HG03521 (cell line): ENCODE data around the gene GRIN3A.

Source experiments
- ATAC-seq: cut with Tn5 transposase; IDR thresholded peaks from one replicate; pipeline ENCODE4 v1.9.1; 2021; ENCODE audit warnings: mild to moderate bottlenecking, moderate library complexity; ENCODE audit not compliant: unreplicated experiment

The GRIN3A gene

GRCh38 chr9:101706261-101706798, 32.1 kb downstream of the GRIN3A start:
- ATAC-seq = no peak

- ATAC-seq = peak; percentile 78
Measured at GRCh38 chr9:101705135-101705661, 33.2 kb downstream of the GRIN3A start.

- no peak for ATAC-seq
Measured at GRCh38 chr9:101702257-101702656, 36.2 kb downstream of the GRIN3A start.

- ATAC-seq = no peak
Measured at GRCh38 chr9:101693546-101694336, 44.7 kb downstream of the GRIN3A start.

DNA sequence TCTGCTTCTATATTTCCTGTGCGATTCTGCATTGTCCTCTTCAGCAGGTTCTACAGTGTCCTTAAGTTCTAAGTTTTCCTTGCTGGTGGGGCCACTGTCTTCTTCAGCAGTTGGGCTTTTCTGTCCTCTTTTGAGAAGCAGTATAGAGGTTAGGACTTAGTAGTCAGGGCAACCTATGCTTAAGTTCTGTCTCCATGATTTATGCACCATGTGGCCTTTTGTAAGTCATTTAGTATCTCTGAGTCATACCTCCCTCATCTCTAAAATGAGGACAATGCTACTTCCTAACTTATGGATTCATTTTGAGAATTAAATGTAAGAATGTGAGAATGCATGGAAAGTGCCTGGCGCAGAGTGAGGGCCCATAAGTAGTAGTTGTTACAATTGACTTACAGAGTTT, 46.8 kb downstream of the GRIN3A start:
- ATAC-seq = no peak

DNA sequence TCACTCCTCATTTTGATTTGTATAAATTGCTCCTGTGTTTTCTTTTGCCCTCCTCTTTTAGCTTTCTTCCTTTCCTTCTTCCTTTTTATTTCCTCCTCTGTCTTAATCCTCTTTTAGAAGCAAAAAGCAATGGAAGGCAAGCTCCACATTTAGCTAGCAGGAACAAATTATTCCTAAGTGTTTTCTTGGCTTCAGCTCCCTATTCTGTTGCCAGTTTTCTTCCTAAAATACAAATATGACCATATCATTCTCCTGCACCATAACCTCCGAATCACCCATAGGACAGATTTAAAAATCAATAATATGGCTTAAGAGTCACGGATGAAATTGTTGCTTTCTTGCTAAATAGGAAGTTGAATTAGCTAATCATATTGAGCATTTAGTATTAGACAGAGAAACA, 49.4 kb downstream of the GRIN3A start:
- ATAC-seq = no peak

- no peak for ATAC-seq
Measured at GRCh38 chr9:101684665-101685064, 53.8 kb downstream of the GRIN3A start.

DNA sequence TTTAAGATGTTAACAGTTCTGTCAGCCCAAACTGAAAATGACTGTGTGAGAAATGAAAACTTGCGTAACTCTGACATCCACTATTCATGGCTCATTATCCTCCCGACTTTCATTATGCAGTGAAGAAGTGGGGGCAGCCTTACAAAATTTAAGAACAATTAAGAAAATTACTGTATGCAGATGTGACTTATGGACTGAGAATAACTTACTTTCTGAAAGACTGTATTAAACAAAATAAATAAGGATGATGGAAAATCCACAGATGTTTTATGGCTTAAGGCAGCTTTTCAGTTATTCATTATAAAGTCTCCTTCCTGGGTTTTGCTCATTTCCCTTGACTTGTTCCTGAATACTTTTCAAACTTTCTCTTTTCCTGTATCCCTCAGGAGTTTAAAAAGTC, 55.2 kb downstream of the GRIN3A start:
- no peak for ATAC-seq

- no peak for ATAC-seq
Measured at GRCh38 chr9:101677861-101678260, 60.6 kb downstream of the GRIN3A start.

- ATAC-seq = no peak
Measured at GRCh38 chr9:101675341-101675740, 63.1 kb downstream of the GRIN3A start.

GRCh38 chr9:101674165-101674564, 64.3 kb downstream of the GRIN3A start:
- no peak for ATAC-seq

DNA sequence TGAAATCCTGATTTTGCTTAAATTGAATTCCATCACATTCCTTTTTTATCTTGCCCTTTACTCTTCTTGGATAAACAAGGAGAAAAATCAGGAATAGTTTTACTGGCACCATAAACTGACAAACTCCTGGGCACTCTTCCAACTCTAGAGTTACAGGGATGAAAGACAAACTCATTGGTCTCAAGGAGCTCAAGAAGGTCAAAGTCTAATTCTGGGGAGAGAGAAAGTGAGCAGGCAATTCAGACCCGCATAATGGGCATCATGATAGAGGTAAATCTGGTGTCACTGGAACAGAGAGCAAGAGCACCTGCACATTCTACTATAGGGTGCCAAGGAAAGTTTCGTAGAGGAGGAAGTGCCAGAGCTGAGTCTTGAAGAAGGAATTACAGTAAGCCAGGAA, 64.8 kb downstream of the GRIN3A start:
- ATAC-seq = no peak

- no peak for ATAC-seq
Measured at GRCh38 chr9:101671567-101671966, 66.9 kb downstream of the GRIN3A start.

- ATAC-seq = no peak
Measured at GRCh38 chr9:101668421-101668820, 70.0 kb downstream of the GRIN3A start.

DNA sequence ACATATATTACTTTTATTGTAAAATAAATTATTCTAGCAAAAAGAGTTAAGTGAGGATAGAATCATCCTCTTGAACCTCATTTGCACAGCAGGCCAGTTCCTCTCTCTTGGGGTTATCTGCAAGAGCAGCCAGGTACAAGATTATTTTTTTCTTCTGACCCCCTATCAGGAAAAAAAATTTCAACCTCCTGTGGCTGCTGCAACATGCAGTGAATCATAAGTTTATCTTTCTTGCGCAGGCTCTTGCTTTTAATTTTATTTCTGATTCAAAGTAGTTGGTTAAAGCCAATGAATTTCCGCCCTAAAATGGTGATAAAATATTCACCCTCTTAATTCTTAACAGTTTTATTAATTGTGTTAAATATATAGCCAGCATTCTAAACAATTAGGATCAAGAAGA, 74.0 kb downstream of the GRIN3A start:
- no peak for ATAC-seq

- ATAC-seq = no peak
Measured at GRCh38 chr9:101652601-101653175, 85.8 kb downstream of the GRIN3A start.

DNA sequence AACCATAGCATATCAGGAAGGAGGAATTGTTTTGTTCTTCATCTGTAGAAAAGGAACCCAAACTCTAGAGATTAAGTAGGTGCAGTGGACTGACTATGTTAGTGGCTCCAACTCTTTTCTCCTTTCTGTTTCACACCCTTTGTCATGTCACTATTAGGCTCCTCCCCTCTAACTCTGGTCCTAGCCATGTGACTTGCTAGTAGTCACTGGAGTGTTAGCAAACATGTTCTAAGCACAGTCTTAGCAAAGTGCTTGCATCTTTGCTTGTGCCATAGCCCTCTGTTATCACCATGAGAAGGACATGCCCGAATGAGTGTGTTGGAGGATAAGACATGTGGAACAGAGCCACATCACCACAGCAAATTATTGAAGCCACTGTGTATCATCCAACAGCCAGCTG, 88.3 kb downstream of the GRIN3A start:
- no peak for ATAC-seq

DNA sequence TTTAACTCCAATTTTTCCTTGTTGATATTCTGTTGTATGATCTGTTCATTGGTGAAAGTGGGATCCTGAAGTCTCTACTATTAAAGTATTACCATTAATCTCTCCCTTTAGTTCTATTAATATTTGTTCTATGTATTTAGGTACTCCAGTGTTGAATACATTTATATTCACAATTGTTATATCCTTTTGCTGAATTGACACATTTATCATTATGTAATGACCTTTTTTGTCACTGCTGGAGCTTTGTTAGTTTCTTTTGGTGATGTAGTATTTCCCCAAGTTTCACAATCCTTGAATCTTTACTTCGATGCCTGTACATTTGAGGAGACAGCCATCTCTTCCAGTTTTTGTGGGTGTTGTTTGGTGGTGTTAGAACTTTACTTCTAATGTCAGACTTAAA, 90.0 kb downstream of the GRIN3A start:
- ATAC-seq = no peak

DNA sequence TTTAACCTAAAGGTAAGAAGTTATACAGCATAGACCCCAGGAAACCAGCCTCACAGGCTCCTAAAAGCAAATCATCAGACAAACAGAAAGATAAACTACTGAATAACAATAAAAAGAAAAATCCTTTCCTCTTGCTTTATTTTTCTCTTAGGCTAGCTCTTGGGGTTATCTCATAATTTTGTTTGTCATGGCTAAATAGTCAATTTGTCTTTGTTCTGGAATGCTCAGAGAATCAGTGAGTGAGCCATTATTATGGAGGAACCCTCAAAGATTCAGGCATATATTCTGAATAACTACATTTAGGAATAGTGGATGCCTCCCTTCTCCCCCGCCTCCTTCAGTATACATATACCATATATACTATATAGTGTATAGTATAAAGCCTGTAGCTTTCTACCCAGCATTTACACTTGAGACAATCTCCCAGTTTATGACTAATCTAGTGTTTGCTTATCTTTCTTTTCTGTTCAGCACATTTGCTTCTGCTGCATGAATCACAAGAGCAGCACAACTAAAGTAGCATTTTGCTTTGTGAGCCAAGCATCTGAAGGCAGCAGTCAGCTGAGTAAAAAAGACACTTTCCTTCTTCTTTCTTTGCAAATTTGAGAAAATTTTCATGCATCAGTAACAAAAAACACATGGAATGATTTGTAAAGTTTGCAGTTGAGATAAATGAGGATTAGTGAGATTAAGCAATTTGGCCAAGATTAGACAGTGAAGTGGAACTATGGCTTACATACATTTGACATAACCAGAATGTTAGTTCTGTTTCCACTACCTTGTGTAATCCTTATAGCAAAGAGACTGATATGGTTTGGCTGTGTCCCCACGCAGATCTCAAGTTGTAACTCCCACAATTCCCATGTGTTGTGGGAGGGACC, 98.4 kb downstream of the GRIN3A start:
- ATAC-seq = no peak

DNA sequence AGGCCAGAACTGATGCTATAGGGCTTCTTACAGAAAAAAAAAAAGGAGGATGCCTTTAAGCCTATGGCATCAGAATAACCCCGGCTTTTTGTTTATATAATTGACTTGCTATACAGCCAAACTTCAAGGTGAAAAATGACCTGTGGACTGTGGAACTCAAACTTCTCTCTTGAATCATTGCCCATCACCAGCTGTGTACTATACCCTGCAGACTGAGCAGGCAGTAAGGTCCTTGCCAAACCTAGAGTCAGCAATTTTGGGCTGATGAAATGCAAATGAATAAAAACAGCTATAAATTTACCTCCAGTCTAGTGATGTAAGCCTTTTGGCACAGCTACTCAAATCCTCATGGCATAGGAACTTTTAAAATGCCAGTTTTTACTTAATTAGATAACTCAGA, 99.1 kb downstream of the GRIN3A start:
- no peak for ATAC-seq

DNA sequence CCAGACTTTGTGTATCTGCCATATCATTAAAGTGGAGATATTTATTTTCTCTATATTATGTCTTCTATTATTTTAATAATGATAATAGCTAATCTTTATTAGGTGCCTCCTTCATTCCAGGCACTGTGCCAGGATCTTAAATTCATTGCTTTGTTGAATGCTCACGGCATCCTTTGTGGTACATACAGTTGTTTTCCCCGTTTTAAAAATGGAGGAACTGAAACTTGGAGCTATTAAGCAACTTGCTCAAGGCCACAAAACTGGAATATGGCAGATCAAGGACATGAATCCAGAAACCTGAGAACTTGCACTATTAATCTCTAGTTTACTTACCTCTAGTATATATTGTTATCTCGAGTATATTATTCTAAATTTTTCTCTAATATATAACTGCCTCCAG, 102.2 kb downstream of the GRIN3A start:
- ATAC-seq = no peak
